HG03571 (cell line): ENCODE data around the gene RTBDN.
"Not testable (repeated sequence)": the region's sequence is repeated elsewhere in the genome, so short reads cannot be mapped to it uniquely, and the experiment has no call there.

Experiments
- ATAC-seq: cut with Tn5 transposase; IDR thresholded peaks from one replicate; pipeline ENCODE4 v1.9.1; 2021; ENCODE audit not compliant: unreplicated experiment

Gene RTBDN

GRCh38 chr19:12858041-12858928, 23.9 kb upstream of the RTBDN start:
- no peak for ATAC-seq

GRCh38 chr19:12856653-12857052, 22.3 kb upstream of the RTBDN start:
- ATAC-seq: no peak

GRCh38 chr19:12847159-12848139, 13.1 kb upstream of the RTBDN start:
- no peak for ATAC-seq

GRCh38 chr19:12846613-12847012, 12.2 kb upstream of the RTBDN start:
- not testable (repeated sequence) for ATAC-seq

GRCh38 chr19:12843999-12844732, 9.8 kb upstream of the RTBDN start:
- ATAC-seq: no peak

- ATAC-seq: no peak
Observed at GRCh38 chr19:12843328-12843727, 8.9 kb upstream of the RTBDN start.

GRCh38 chr19:12842511-12842910, 8.1 kb upstream of the RTBDN start:
- ATAC-seq: no peak

GRCh38 chr19:12841094-12841493, 6.7 kb upstream of the RTBDN start:
- no peak for ATAC-seq

- no peak for ATAC-seq
Observed at GRCh38 chr19:12840091-12841079, 6.0 kb upstream of the RTBDN start.

- ATAC-seq: no peak
Observed at GRCh38 chr19:12838886-12839756, 4.7 kb upstream of the RTBDN start.

GRCh38 chr19:12838182-12838885, 4.0 kb upstream of the RTBDN start, which contains the start of gene MAST1:
Gene MAST1, plus strand, starts transcription at chr19:12838515. Its CDS starts 58 bp downstream, at chr19:12838573.
- ATAC-seq: no peak

- no peak for ATAC-seq
Observed at GRCh38 chr19:12837225-12837624, 2.8 kb upstream of the RTBDN start.

GRCh38 chr19:12836529-12836863, 2.1 kb upstream of the RTBDN start:
- ATAC-seq: no peak

GRCh38 chr19:12834976-12835757, 788 bp upstream of the RTBDN start:
- no peak for ATAC-seq

- no peak for ATAC-seq
Observed at GRCh38 chr19:12833738-12834565, 427 bp downstream of the RTBDN start.

GRCh38 chr19:12833418-12833737, 1.0 kb downstream of the RTBDN start:
- ATAC-seq: no peak

- no peak for ATAC-seq
Observed at GRCh38 chr19:12828494-12828893, 5.9 kb downstream of the RTBDN start.
